Fibroblast of skin of right biceps (primary cell): Measurements from ENCODE around the gene ROR2.

Experiments
- DNase-seq: peaks from one replicate; pipeline ENCODE4 v3.0.0-alpha.2; 2013

ROR2 gene

DNA sequence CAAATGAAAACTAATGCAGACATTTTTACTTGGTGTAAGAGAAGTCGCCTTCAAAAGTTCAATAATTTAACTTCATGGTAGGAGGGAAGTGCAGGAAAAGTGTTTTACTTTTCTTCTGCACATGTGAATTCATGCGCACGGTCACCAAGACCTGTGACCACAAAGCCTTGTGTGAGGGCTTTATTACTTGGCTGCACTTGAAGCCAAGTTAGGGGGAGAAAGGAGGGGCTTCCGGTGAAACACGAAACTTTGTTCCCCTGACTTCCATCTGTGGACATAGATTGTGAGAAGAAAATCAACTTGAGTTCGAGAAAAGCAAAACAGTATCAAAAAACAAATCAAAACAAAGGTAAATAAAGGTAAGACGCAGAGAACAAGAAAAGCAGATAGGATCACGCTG lies 239.9 kb downstream of the ROR2 start:
- no peak for DNase-seq

DNA sequence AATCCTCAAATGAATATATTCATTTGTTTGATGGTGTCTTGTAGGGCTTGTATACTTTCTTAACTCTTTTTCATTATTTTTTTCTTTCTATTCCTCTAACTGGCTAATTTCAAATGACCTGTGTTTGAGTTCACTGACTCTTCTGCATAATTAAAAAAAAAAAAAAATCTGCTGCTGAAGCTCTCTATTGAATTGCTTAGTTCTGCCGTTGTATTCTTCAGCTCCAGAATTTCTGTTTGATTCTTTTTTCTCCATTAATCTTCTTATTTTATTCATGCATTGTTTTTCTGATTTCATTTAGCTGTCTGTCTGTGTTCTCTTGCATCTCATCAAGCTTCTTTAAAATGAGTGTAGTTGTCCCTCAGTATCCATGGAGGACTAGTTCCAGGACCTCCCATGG lies 244.6 kb downstream of the ROR2 start:
- no peak for DNase-seq

- no peak for DNase-seq
Observed at GRCh38 chr9:91700475-91700874, 249.6 kb downstream of the ROR2 start.

DNA sequence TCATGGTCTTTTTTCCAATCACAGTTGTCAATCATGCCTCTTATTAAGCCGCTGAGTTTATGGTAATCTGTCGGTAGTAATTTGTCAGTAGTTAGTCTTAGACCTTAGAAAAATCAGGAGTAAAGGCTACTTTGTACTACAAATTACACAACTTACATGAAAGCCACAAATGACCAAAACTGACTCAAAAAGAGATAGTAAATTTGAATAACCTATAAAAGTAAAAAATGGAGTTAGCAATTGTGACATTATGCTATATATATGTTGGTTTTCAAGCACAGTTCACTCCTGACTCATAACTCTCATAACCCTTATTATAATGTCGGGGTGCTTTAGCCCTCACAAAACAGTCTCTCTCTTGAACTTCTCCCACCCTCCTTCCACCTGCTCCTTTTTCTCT lies 251.8 kb downstream of the ROR2 start:
- DNase-seq: no peak

DNA sequence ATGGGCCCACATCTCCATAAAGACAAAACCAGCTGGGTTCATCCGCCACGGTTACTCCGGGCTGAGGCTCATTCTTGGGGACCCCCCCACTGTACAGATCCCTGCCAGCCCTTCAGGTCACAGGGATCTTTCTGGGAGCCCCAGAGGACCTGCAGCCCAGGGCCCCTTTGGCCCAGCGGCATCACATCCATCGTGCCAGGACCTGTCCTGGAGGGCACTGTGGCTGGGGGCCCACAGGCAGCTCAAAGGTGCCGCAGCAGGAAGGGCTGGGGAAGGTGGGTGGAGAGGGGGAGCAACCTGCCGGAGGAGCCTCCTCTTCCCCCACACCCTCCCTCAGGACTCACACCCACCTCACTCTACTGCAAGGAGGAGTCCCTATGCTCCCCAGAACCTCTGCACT lies 252.8 kb downstream of the ROR2 start:
- DNase-seq: no peak

- DNase-seq: no peak
Observed at GRCh38 chr9:91694081-91694870, 255.8 kb downstream of the ROR2 start.

- DNase-seq: no peak
Observed at GRCh38 chr9:91693226-91693625, 256.8 kb downstream of the ROR2 start.

- DNase-seq: no peak
Observed at GRCh38 chr9:91690540-91691249, 259.3 kb downstream of the ROR2 start.

DNA sequence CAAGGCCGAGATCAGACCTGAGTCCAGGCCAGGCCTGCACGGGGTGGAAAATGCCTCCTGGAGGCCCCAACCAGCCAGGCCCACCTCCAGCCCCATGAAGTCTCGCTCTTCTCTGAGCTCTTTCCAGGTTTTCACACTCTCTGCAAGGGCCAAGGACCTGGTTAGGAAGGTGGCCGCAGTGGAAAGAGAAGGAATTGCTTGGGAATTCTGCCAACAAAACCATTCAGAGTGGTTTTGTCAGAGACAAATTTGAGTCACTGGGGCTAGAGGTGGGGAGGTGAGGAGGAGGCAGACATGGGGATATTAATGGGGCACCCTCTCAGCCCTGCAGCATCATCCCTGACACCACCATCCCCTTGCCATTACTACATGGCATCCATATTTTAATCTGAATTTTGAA lies 261.0 kb downstream of the ROR2 start:
- DNase-seq: no peak

- no peak for DNase-seq
Observed at GRCh38 chr9:91683269-91683668, 266.8 kb downstream of the ROR2 start.

DNA sequence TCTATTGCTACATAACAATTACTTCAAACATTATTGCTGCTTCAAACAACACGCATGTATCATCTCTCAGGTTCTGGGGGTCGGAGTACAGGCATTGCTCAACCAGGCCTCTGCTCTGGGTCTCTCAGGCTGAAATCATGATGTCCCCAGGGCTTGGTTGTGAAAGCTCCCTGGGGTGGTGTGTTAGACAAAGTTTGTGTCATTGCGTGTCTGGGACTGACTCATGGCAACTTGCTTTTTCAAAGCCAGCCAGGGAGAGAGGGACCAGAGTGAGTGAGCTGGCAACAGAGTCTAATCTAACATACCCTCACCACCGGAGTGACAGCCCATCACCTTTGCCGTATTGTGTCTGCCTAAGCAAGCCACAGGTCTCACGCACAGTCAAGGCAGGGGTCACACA lies 267.2 kb downstream of the ROR2 start:
- DNase-seq: peak; percentile 55

- peak; percentile 73 for DNase-seq
Observed at GRCh38 chr9:91681461-91682305, 268.3 kb downstream of the ROR2 start.

DNA sequence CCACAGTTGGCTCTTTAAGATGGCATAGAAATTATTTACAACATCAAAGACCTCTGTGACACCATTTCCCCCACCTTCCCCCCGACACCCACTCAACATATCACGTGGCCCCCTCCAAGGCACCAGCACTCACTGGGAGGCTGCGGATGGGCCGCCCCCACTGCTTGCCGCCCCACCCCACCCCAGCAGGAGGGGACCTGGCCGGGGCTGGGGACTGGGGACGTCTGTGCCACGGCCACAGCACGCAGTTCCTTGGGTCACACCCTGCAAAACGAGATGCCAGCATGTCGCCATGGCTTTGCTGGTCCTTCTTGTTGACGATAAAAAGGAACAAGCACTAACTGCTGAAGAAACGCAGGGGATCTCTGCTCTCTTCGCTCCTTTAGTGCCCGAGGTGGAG lies 269.0 kb downstream of the ROR2 start:
- DNase-seq: no peak

GRCh38 chr9:91680106-91680505 lies 269.9 kb downstream of the ROR2 start:
- DNase-seq: peak; percentile 42

GRCh38 chr9:91678807-91679580 lies 271.0 kb downstream of the ROR2 start:
- DNase-seq: no peak

- no peak for DNase-seq
Observed at GRCh38 chr9:91677822-91678436, 272.1 kb downstream of the ROR2 start.

DNA sequence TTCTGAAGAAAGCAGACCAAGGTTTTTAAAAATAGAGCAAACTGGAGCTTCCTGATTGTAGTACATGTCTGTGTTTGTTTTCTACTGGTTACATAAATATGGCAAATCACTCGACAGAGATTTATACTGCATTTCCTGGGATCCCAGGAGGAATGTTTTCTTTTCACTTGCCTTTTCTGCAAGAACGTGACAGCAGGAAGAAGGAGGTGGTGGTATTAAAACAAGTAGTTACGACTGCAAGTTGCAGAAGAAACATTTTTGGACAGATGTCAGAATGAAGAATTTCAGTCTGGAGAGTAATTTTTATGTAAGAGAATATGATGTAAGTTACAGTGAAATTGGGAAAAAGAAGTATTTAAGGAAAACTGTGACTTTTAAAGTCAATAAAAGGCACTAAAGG lies 272.7 kb downstream of the ROR2 start:
- peak; percentile 29 for DNase-seq

- DNase-seq: peak; percentile 11
Observed at GRCh38 chr9:91676046-91676445, 274.0 kb downstream of the ROR2 start.

DNA sequence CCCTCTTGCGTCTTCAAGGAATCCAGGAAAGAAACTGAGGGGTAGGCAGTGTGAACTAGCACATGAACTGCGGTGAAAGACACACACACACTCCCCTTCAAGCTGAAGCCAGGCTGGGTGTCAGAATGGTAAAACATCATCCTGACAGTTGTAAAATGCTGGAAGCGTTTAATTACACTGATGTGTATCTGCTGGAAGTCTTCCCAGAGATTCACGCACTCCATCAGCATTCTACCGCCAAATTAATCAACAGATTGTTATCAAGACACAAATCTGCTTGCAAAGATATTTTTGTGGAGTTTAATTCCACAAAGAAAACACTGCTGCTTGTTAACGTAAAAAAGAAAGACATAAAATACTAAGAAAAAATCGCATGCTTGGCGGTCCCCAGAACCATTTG lies 285.4 kb downstream of the ROR2 start:
- no peak for DNase-seq

DNA sequence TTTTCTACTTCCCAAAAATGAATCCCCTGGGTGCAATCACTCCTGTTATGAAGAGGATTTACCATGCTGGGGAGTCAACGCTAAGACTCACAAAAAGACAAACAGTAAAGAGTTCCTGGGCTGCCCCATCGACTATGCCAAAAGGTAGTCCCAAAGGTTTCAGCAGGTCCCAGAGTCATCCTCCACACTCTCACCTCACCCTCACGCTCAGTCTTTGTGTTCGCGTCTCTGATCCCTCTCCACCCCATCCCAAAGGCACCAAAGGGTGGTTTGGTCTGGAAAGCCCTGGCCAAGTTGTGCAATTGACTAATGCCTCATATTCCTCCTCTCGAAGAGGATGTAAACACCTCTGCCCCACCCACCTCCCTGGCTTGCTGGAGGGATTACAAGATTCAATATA lies 286.2 kb downstream of the ROR2 start:
- DNase-seq: no peak

DNA sequence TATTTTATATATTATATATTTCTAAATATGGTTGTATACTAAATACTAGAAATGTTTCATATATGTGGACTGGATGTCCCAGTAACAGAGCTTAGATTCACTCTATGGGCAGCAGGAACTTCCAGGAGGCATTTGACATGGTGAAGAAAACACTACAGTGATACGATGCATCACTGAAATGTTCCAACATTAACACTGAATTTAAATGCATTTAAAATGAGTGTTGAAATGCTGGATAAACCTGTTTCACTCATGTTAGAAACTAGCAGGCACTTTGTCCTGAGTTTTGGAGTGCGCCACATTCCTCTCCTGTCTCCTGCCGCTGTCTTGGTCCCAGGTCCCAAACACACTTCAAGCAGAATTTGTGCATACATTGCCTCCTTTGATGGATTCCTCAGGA lies 288.6 kb downstream of the ROR2 start:
- DNase-seq: no peak

DNA sequence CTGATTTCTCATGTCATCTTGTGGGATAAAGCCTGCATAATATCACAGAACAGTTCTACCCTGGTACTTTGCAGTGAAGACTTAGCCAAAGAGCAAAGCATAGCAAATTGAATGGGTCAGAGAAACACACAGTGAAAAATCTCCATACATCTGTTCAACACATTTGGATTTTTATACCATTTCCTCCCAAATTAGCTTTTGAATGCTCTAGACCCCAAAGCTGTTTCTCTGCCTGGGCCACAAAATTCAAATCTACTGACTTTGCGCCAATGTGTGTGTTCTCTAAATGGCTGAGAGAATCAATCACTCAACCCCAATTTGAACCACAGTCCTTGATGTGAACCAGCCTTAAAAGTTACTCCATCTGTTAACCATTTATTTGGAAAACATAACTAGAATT lies 289.5 kb downstream of the ROR2 start:
- no peak for DNase-seq
